Measurements from ENCODE around the gene PTPRCAP. TPM values are rescaled to one million over a fixed set of nuclear protein-coding genes. Genes with fewer than 3 reads are reported as not detected.

Gene PTPRCAP
- total and polyA plus RNA-seq, 12 donors, result 0.42 to 10.1 (median 1.0) TPM; not detected in 2

GRCh38 chr11:67387069-67387468, 50.4 kb downstream of the PTPRCAP start:
- ATAC-seq (no peak), DNase-seq (no peak)
- WGBS, 2 donors, result 22 to 24% methylated on average over 9 of the region's 9 CpGs
- intact Hi-C loops (cut with DNase I), result loop anchor here in 1 of 10 donors (10.0 kb wide), 2 partner anchors 72 to 122 kb away; partner anchors contain the start of gene GRK2
- no peaks in the 10 kb centered on the region for H3K27me3 ChIP-seq
- no peaks in the 10 kb centered on the region for H3K36me3 ChIP-seq
- H3K9me3 ChIP-seq, result no peaks in the 10 kb centered on the region
- H3K27ac ChIP-seq, result no peak overlapping the region
- no peak overlapping the region for H3K4me3 ChIP-seq
- H3K4me1 ChIP-seq, result peaks cover 0 to 32% (median 15%) of the 10 kb centered on the region in 9 donors
- TF ChIP-seq, protein P1, sequence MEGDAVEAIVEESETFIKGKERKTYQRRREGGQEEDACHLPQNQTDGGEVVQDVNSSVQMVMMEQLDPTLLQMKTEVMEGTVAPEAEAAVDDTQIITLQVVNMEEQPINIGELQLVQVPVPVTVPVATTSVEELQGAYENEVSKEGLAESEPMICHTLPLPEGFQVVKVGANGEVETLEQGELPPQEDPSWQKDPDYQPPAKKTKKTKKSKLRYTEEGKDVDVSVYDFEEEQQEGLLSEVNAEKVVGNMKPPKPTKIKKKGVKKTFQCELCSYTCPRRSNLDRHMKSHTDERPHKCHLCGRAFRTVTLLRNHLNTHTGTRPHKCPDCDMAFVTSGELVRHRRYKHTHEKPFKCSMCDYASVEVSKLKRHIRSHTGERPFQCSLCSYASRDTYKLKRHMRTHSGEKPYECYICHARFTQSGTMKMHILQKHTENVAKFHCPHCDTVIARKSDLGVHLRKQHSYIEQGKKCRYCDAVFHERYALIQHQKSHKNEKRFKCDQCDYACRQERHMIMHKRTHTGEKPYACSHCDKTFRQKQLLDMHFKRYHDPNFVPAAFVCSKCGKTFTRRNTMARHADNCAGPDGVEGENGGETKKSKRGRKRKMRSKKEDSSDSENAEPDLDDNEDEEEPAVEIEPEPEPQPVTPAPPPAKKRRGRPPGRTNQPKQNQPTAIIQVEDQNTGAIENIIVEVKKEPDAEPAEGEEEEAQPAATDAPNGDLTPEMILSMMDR (IDR thresholded peaks at IDR 0.05), result no peak

Other genes starting within 250 kb of the PTPRCAP start
- 10 to 100 TPM; 34.2 to 60.9 (median 44.0) TPM for gene GRK2, start 171.2 kb downstream of the PTPRCAP start, total RNA-seq
- 10 to 100 TPM; 48.0 to 65.0 TPM for gene GRK2, start 171.2 kb downstream of the PTPRCAP start, polyA plus RNA-seq
- 10 to 100 TPM in 6 of 10 donors, 1 to 10 TPM in 4; 7.9 to 21.0 (median 12.3) TPM for gene ANKRD13D, start 148.4 kb downstream of the PTPRCAP start, total RNA-seq
- gene ANKRD13D, start 148.4 kb downstream of the PTPRCAP start, polyA plus RNA-seq, result 10 to 100 TPM; 14.2 to 39.4 TPM
- 10 to 100 TPM; 11.9 to 21.2 (median 15.6) TPM for gene SSH3, start 134.2 kb downstream of the PTPRCAP start, total RNA-seq
- gene SSH3, start 134.2 kb downstream of the PTPRCAP start, polyA plus RNA-seq, result 10 to 100 TPM in 1 of 2 donors, 1 to 10 TPM in 1; 7.8 to 15.5 TPM
- gene POLD4, start 84.1 kb downstream of the PTPRCAP start, total RNA-seq, result 10 to 100 TPM; 30.4 to 80.1 (median 39.6) TPM
- 100 to 1,000 TPM in 1 of 2 donors, 10 to 100 TPM in 1; 66.6 to 214 TPM for gene POLD4, start 84.1 kb downstream of the PTPRCAP start, polyA plus RNA-seq
- gene CLCF1, start 64.1 kb downstream of the PTPRCAP start, total RNA-seq, result 1 to 10 TPM in 6 of 10 donors, under 1 TPM in 4; 0.31 to 2.2 (median 1.0) TPM
- gene CLCF1, start 64.1 kb downstream of the PTPRCAP start, polyA plus RNA-seq, result 10 to 100 TPM in 1 of 2 donors, 1 to 10 TPM in 1; 2.6 to 12.3 TPM
- 10 to 100 TPM in 1 of 10 donors, 1 to 10 TPM in 9; 4.8 to 13.8 (median 6.4) TPM for gene RAD9A, start 45.7 kb downstream of the PTPRCAP start, total RNA-seq
- gene RAD9A, start 45.7 kb downstream of the PTPRCAP start, polyA plus RNA-seq, result 10 to 100 TPM in 1 of 2 donors, 1 to 10 TPM in 1; 9.9 to 15.0 TPM
- 100 to 1,000 TPM in 7 of 10 donors, 10 to 100 TPM in 3; 92.0 to 143 (median 103) TPM for gene PPP1CA, start 35.8 kb downstream of the PTPRCAP start, total RNA-seq
- 100 to 1,000 TPM in 1 of 2 donors, 10 to 100 TPM in 1; 80.2 to 186 TPM for gene PPP1CA, start 35.8 kb downstream of the PTPRCAP start, polyA plus RNA-seq
- gene TBC1D10C, start 33.6 kb downstream of the PTPRCAP start, total RNA-seq, result 1 to 10 TPM in 2 of 10 donors, under 1 TPM in 8; 0.26 to 7.1 (median 0.65) TPM
- 1 to 10 TPM in 1 of 2 donors, under 1 TPM in 1; 0.62 to 1.4 TPM for gene TBC1D10C, start 33.6 kb downstream of the PTPRCAP start, polyA plus RNA-seq
- gene CARNS1, start 22.0 kb downstream of the PTPRCAP start, total RNA-seq, result 10 to 100 TPM in 9 of 10 donors, 1 to 10 TPM in 1; 6.1 to 26.6 (median 19.0) TPM
- gene CARNS1, start 22.0 kb downstream of the PTPRCAP start, polyA plus RNA-seq, result 10 to 100 TPM in 1 of 2 donors, under 1 TPM in 1; 0.55 to 10.9 TPM
- 10 to 100 TPM; 16.3 to 30.4 (median 20.8) TPM for gene RPS6KB2, start 9.2 kb downstream of the PTPRCAP start, total RNA-seq
- gene RPS6KB2, start 9.2 kb downstream of the PTPRCAP start, polyA plus RNA-seq, result 10 to 100 TPM; 32.2 to 46.3 TPM
- 10 to 100 TPM; 12.2 to 38.7 (median 19.6) TPM for gene CORO1B, start 5.8 kb upstream of the PTPRCAP start, total RNA-seq
- 10 to 100 TPM; 29.1 to 42.3 TPM for gene CORO1B, start 5.8 kb upstream of the PTPRCAP start, polyA plus RNA-seq
- not detected for gene GPR152, start 15.0 kb upstream of the PTPRCAP start, total RNA-seq
- not detected for gene GPR152, start 15.0 kb upstream of the PTPRCAP start, polyA plus RNA-seq
- 1 to 10 TPM in 2 of 10 donors, under 1 TPM in 7, not detected in 1; 0.17 to 1.5 (median 0.70) TPM for gene CABP4, start 17.7 kb upstream of the PTPRCAP start, total RNA-seq
- gene CABP4, start 17.7 kb upstream of the PTPRCAP start, polyA plus RNA-seq, result 1 to 10 TPM in 1 of 2 donors, under 1 TPM in 1; 0.39 to 1.5 TPM
- gene TMEM134, start 31.6 kb upstream of the PTPRCAP start, total RNA-seq, result 100 to 1,000 TPM in 1 of 10 donors, 10 to 100 TPM in 9; 69.8 to 104 (median 81.2) TPM
- gene TMEM134, start 31.6 kb upstream of the PTPRCAP start, polyA plus RNA-seq, result 10 to 100 TPM; 78.0 to 94.4 TPM
- 10 to 100 TPM; 37.5 to 63.0 (median 49.8) TPM for gene AIP, start 45.3 kb upstream of the PTPRCAP start, total RNA-seq
- gene AIP, start 45.3 kb upstream of the PTPRCAP start, polyA plus RNA-seq, result 100 to 1,000 TPM in 1 of 2 donors, 10 to 100 TPM in 1; 74.8 to 104 TPM
- gene PITPNM1, start 67.7 kb upstream of the PTPRCAP start, total RNA-seq, result 10 to 100 TPM; 21.3 to 68.9 (median 28.8) TPM
- 10 to 100 TPM; 24.9 to 40.1 TPM for gene PITPNM1, start 67.7 kb upstream of the PTPRCAP start, polyA plus RNA-seq
- gene CDK2AP2, start 70.5 kb upstream of the PTPRCAP start, total RNA-seq, result 10 to 100 TPM; 29.3 to 94.1 (median 53.4) TPM
- 100 to 1,000 TPM in 1 of 2 donors, 10 to 100 TPM in 1; 80.0 to 602 TPM for gene CDK2AP2, start 70.5 kb upstream of the PTPRCAP start, polyA plus RNA-seq
- not detected for gene CABP2, start 85.8 kb upstream of the PTPRCAP start, total RNA-seq
- gene CABP2, start 85.8 kb upstream of the PTPRCAP start, polyA plus RNA-seq, result not detected
- gene GSTP1, start 146.1 kb upstream of the PTPRCAP start, total RNA-seq, result 100 to 1,000 TPM; 249 to 430 (median 303) TPM
- gene GSTP1, start 146.1 kb upstream of the PTPRCAP start, polyA plus RNA-seq, result 100 to 1,000 TPM; 462 to 642 TPM
- 100 to 1,000 TPM; 406 to 712 (median 638) TPM for gene NDUFV1, start 169.3 kb upstream of the PTPRCAP start, total RNA-seq
- gene NDUFV1, start 169.3 kb upstream of the PTPRCAP start, polyA plus RNA-seq, result 100 to 1,000 TPM; 295 to 387 TPM
- 10 to 100 TPM; 40.5 to 93.4 (median 51.7) TPM for gene NUDT8, start 192.3 kb upstream of the PTPRCAP start, total RNA-seq
- gene NUDT8, start 192.3 kb upstream of the PTPRCAP start, polyA plus RNA-seq, result 100 to 1,000 TPM in 1 of 2 donors, 10 to 100 TPM in 1; 48.1 to 107 TPM
- gene TBX10, start 202.1 kb upstream of the PTPRCAP start, total RNA-seq, result under 1 TPM in 3 of 10 donors, not detected in 7; 0.17 to 0.44 (median 0.28) TPM
- gene TBX10, start 202.1 kb upstream of the PTPRCAP start, polyA plus RNA-seq, result not detected
- gene ACY3, start 213.0 kb upstream of the PTPRCAP start, total RNA-seq, result not detected
- gene ACY3, start 213.0 kb upstream of the PTPRCAP start, polyA plus RNA-seq, result not detected
- not detected for gene ALDH3B2, start 236.9 kb upstream of the PTPRCAP start, total RNA-seq
- under 1 TPM in 1 of 2 donors, not detected in 1; 0.03 TPM for gene ALDH3B2, start 236.9 kb upstream of the PTPRCAP start, polyA plus RNA-seq

All from heart right ventricle (tissue), 16 donors.